Duodenal mucosa (tissue), 2 donors: Measurements from ENCODE around the gene SMU1.

ENCODE experiments used
- H3K27ac ChIP-seq: one replicate; pipeline ENCODE4 v1.7.0; 2013; ENCODE audit warnings: low read depth, low read length
- H3K27me3 ChIP-seq, 2 donors: one replicate each; pipeline ENCODE4 v1.7.0; 2013; ENCODE audit warnings: low read length in 2 of 2, control low read depth in 1 of 2; ENCODE audit not compliant: insufficient read depth in 2 of 2, control insufficient read depth in 1 of 2
- H3K36me3 ChIP-seq, 2 donors: one replicate each; pipeline ENCODE4 v1.7.0; 2013; ENCODE audit warnings: low read length in 2 of 2, control low read depth in 1 of 2; ENCODE audit not compliant: insufficient read depth in 2 of 2, control insufficient read depth in 1 of 2
- H3K4me1 ChIP-seq, 2 donors: one replicate each; pipeline ENCODE4 v1.7.0; 2013; ENCODE audit warnings: low read length in 2 of 2, control low read depth in 1 of 2; ENCODE audit not compliant: insufficient read depth in 2 of 2, control insufficient read depth in 1 of 2
- H3K4me3 ChIP-seq, 2 donors: one replicate each; pipeline ENCODE4 v1.7.0; 2013; ENCODE audit warnings: low read length in 2 of 2, low read depth in 1 of 2
- H3K9ac ChIP-seq, 2 donors: one replicate each; pipeline ENCODE4 v1.7.0; 2013; ENCODE audit warnings: low read length in 2 of 2, low read depth in 1 of 2
- H3K9me3 ChIP-seq, 2 donors: one replicate each; pipeline ENCODE4 v1.7.0; 2013; ENCODE audit warnings: low read length in 2 of 2, control low read depth in 1 of 2; ENCODE audit not compliant: control insufficient read depth in 1 of 2

The SMU1 gene

DNA sequence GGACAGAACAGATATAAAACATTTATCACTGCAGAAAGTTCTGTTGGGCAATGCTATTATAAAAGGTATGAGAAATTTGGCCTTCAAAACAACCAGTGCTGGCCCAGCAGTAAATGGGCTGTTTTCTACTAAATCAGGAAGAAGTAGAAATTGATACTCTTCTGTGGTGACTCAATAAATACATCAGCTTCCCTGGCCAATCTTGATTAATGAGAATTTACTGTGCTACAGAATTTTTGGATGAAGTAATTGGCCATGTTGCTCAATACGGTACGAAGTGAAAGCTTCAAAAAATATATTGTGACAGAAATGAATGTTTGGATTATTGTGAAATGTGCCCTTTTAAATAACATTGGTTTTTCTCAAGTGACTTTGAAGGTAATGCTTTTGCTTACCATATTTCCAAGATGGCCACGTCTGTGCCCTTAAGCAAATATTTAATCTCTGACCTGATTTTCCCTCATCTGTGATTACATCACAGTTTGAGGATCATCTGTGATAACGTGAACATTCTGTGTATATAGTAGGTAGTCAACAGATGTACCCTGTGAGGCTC lies 47.2 kb downstream of the SMU1 start:
- Histone ChIP-seq H3K27me3 (no peaks in the 10 kb centered on the region), H3K27ac (no peak overlapping the region), H3K4me3 (no peak overlapping the region), H3K9ac (no peak overlapping the region), H3K9me3 (no peaks in the 10 kb centered on the region), H3K36me3 (peaks cover 30 to 54% of the 10 kb centered on the region in 2 donors), H3K4me1 (peaks cover 19 to 32% of the 10 kb centered on the region in 2 donors)

DNA sequence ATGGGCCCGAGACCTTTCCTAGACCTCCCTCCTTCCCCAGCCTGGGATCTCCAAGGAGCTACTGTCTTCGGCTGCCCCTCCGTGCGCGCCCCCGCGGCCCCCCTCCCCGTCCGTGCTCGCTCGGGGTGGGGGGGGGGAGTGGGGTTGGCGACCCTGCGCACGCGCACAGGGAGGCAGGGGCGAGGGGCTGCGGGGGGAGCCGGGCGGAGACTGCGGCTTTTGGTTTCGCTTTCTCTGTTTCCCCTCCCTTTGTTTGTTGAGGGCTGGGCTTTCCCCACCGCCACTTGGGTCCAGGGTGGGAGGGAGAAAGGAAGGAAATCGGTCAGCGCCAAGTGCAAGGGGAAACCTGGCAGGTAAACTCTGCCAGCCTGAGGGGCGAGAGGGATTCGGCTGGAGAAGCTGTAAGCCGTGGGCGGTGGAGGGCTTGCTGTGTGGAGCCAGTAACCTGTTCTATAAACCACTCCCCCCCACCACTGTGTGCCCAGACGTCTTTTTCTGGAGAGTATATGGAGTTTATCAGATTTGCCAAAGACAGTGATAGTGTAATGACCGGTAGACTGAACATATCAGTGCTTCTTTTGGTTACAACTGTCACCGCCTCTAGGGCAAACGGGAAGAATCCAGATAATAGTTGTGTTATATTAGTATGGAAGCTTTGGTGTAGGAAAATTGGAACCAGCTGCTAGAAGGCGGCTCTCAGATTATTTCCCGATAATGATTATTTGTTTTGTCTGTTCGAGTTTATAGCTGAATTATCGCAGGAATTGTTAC lies 50.7 kb downstream of the SMU1 start:
- H3K36me3 ChIP-seq: peaks cover 12 to 27% of the 10 kb centered on the region in 2 donors
- peak overlapping the region; percentile 100 for H3K27ac ChIP-seq
- H3K4me1 ChIP-seq: peaks cover 26 to 43% of the 10 kb centered on the region in 2 donors
- peak overlapping the region; percentile 97 to 98 for H3K4me3 ChIP-seq
- H3K9me3 ChIP-seq: no peaks in the 10 kb centered on the region
- peak overlapping the region; percentile 100 for H3K9ac ChIP-seq
- H3K27me3 ChIP-seq: no peaks in the 10 kb centered on the region

- no peaks in the 10 kb centered on the region for H3K9me3 ChIP-seq
Observed at GRCh38 chr9:33024966-33025571, 51.4 kb downstream of the SMU1 start, which contains the start of gene DNAJA1. Gene DNAJA1, plus strand, starts transcription at chr9:33025273. Its CDS starts 1,212 bp downstream, at chr9:33026485.

GRCh38 chr9:33024126-33024965 lies 52.1 kb downstream of the SMU1 start:
- Histone ChIP-seq H3K27ac (peak overlapping the region; percentile 96), H3K9ac (peak overlapping the region; percentile 76 to 100), H3K9me3 (no peaks in the 10 kb centered on the region), H3K27me3 (no peaks in the 10 kb centered on the region), H3K36me3 (peaks cover 8 to 22% of the 10 kb centered on the region in 2 donors), H3K4me1 (peaks cover 26 to 38% of the 10 kb centered on the region in 2 donors), H3K4me3 (peak overlapping the region; percentile 97 to 98)

More at GRCh38 chr9:33024966-33025571, 51.4 kb downstream of the SMU1 start, which contains the start of gene DNAJA1:
- H3K9ac ChIP-seq: peak within 1 kb of the TSS; percentile 100
- peak within 1 kb of the TSS; percentile 100 for H3K27ac ChIP-seq
- peaks cover 26 to 43% of the 10 kb centered on the region in 2 donors for H3K4me1 ChIP-seq
- H3K27me3 ChIP-seq: no peaks in the 10 kb centered on the region
- peak within 1 kb of the TSS; percentile 97 to 98 for H3K4me3 ChIP-seq
- peaks cover 12 to 23% of the 10 kb centered on the region in 2 donors for H3K36me3 ChIP-seq

- Histone ChIP-seq H3K27me3 (no peaks in the 10 kb centered on the region), H3K9me3 (no peaks in the 10 kb centered on the region), H3K27ac (no peak overlapping the region), H3K36me3 (peaks cover 2 to 20% of the 10 kb centered on the region in 2 donors), H3K4me3 (peak overlapping the region; percentile 97 to 98), H3K9ac (peak overlapping the region; percentile 76 to 100), H3K4me1 (peaks cover 25 to 31% of the 10 kb centered on the region in 2 donors)
Observed at GRCh38 chr9:33023661-33024060, 52.8 kb downstream of the SMU1 start.

DNA sequence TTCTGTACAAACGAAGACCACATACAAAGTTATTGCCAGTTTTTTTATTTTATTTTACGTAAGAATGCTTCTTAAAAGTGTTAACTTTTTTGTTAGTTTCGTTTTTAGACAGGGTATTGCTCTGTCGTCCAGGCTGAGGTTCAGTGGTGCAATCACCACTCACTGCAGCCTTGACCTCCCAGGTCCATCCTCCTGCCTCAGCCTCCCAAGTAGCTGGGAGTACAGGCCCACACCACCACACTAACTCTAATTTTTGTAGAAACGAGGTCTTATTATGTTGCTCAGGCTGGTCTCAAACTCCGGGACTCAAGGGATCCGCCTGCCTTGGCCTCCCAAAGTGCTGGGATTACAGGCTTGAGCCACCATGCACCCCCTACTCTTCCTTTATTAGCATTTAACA lies 53.7 kb downstream of the SMU1 start:
- Histone ChIP-seq H3K4me1 (peaks cover 18 to 26% of the 10 kb centered on the region in 2 donors), H3K27ac (no peak overlapping the region), H3K9me3 (no peaks in the 10 kb centered on the region), H3K9ac (no peak overlapping the region), H3K36me3 (peaks cover 0 to 14% of the 10 kb centered on the region in 2 donors), H3K27me3 (no peaks in the 10 kb centered on the region), H3K4me3 (no peak overlapping the region)

- no peak overlapping the region for H3K4me3 ChIP-seq
- no peak overlapping the region for H3K9ac ChIP-seq
- no peak overlapping the region for H3K27ac ChIP-seq
- peaks cover 0 to 14% of the 10 kb centered on the region in 2 donors for H3K36me3 ChIP-seq
- no peaks in the 10 kb centered on the region for H3K9me3 ChIP-seq
- H3K4me1 ChIP-seq: peaks cover 18 to 24% of the 10 kb centered on the region in 2 donors
- no peaks in the 10 kb centered on the region for H3K27me3 ChIP-seq
Observed at GRCh38 chr9:33022303-33022702, 54.2 kb downstream of the SMU1 start.

DNA sequence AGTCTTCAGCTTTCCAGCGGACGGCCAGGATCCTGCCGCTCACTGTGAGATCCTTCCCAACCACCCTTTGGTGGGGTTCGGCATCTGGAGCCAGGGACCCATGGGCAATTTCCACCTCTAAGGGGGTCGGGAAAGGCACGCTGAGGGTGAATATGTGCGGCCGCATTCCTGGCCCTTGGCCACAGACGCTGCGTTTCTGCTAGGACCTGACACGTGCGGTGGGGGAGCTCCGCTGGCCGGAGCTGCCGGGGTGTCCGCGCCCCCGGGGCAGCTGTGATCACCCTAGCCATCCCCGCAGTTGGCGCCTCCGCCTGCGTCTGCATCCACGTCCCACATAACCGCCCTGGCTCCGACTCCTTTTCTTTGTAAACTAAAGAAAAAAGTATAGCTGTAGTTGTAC lies 56.7 kb downstream of the SMU1 start:
- Histone ChIP-seq H3K9me3 (no peaks in the 10 kb centered on the region), H3K36me3 (peaks cover 0 to 8% of the 10 kb centered on the region in 2 donors), H3K27me3 (no peaks in the 10 kb centered on the region), H3K4me3 (no peak overlapping the region), H3K27ac (no peak overlapping the region), H3K9ac (no peak overlapping the region), H3K4me1 (peaks cover 9 to 12% of the 10 kb centered on the region in 2 donors)

- Histone ChIP-seq H3K9me3 (no peaks in the 10 kb centered on the region), H3K27ac (no peak overlapping the region), H3K4me3 (no peak overlapping the region), H3K36me3 (peaks cover 0 to 8% of the 10 kb centered on the region in 2 donors), H3K9ac (no peak overlapping the region), H3K27me3 (no peaks in the 10 kb centered on the region), H3K4me1 (no peaks in the 10 kb centered on the region)
Observed at GRCh38 chr9:33017283-33018041, 59.0 kb downstream of the SMU1 start.
